A673 (cell line): ENCODE results near the gene UST. TPM values are rescaled to one million over a fixed set of nuclear protein-coding genes. Genes with fewer than 3 reads are reported as not detected.

Experiments
- BruUV-seq: library from RNA; stranded (reverse); fragments of 400-500 nt; replicated peaks from 2 replicates; lab custom pipeline; 2021; lab: Mats Ljungman, UMichigan
- CTCF ChIA-PET: fragments of 300-600 bp; sonication (Branson Sonifier 250); formaldehyde crosslinking; loops from one replicate; lab custom pipeline; 2022; ENCODE audit warnings: antibody characterized with exemption; lab: Charles Lee
- POLR2A ChIA-PET: fragments of 300-600 bp; sonication (Branson Sonifier 250); formaldehyde crosslinking; loops from one replicate; lab custom pipeline; 2022; ENCODE audit warnings: antibody characterized with exemption; ENCODE audit not compliant: low non-redundant PET; lab: Charles Lee
- DNase-seq: peaks from one replicate; pipeline ENCODE4 v3.0.0-alpha.2; 2015; ENCODE audit warnings: low spot score
- H3K27ac ChIP-seq: fragments of 200-600 bp; sonication (generic); 2 replicates; pipeline ENCODE4 v1.5.1; 2016; ENCODE audit warnings: mixed run types, low read depth, mild to moderate bottlenecking, mixed read lengths, antibody characterized with exemption, low read length; ENCODE audit not compliant: poor library complexity, severe bottlenecking
- H3K27me3 ChIP-seq: fragments of 200-600 bp; sonication (generic); replicated peaks from 2 replicates; pipeline ENCODE4 v1.6.1; 2017; ENCODE audit warnings: mixed run types, low read depth, mild to moderate bottlenecking, mixed read lengths, antibody characterized with exemption, low read length; ENCODE audit not compliant: insufficient read depth, poor library complexity
- H3K36me3 ChIP-seq: fragments of 200-600 bp; sonication (generic); 2 replicates; pipeline ENCODE4 v1.6.1; 2016; ENCODE audit warnings: mixed run types, mild to moderate bottlenecking, mixed read lengths, antibody characterized with exemption, low read length; ENCODE audit not compliant: insufficient read depth, poor library complexity, severe bottlenecking
- H3K4me1 ChIP-seq: fragments of 200-600 bp; sonication (generic); 2 replicates; pipeline ENCODE4 v1.6.1; 2017; ENCODE audit warnings: mixed run types, mild to moderate bottlenecking, mixed read lengths, antibody characterized with exemption, low read length; ENCODE audit not compliant: insufficient read depth, poor library complexity, severe bottlenecking
- H3K4me3 ChIP-seq: fragments of 200-600 bp; sonication (generic); 2 replicates; pipeline ENCODE4 v1.5.1; 2016; ENCODE audit warnings: low read depth, mixed run types, mild to moderate bottlenecking, mixed read lengths, low read length; ENCODE audit not compliant: poor library complexity, severe bottlenecking
- H3K9me3 ChIP-seq: fragments of 200-600 bp; sonication (generic); 2 replicates; pipeline ENCODE4 v1.6.1; 2016; ENCODE audit warnings: mixed run types, low read depth, mild to moderate bottlenecking, mixed read lengths, antibody characterized with exemption, low read length; ENCODE audit not compliant: poor library complexity, severe bottlenecking
- EZH2 ChIP-seq: fragments of 200-600 bp; sonication (generic); IDR thresholded peaks from 2 replicates; pipeline ENCODE4 v1.6.1; 2017; ENCODE audit warnings: borderline replicate concordance, low read depth, mild to moderate bottlenecking, mixed read lengths, antibody characterized with exemption, low read length; ENCODE audit not compliant: poor library complexity, severe bottlenecking
- intact Hi-C: fragments of 100-400 bp; cut with micrococcal nuclease; formaldehyde crosslinking; loops from one replicate; pipeline ENCODE4 v1.10.0; 2022; ENCODE audit not compliant: unreplicated experiment
- total RNA-seq: library from RNA; stranded (reverse); gene quantifications from 2 replicates; pipeline ENCODE4 v1.2.3, GENCODE V29; 2021
- TF ChIP-seq, protein P1 (sequence below): fragments of 300-800, 200-600 bp; sonication (generic); conservative IDR thresholded peaks from 2 replicates; pipeline ENCODE4 v1.5.1; 2017; ENCODE audit warnings: low read depth, mild to moderate bottlenecking, antibody characterized with exemption, low read length, moderate library complexity, mixed read lengths

Gene UST
- total RNA-seq, 1 experiment from 2014 or later, result 1.5 TPM

GRCh38 chr6:149031859-149032598 lies 285.2 kb downstream of the UST start:
- DNase-seq, result no peak
- H3K9me3 ChIP-seq, result no peaks in the 10 kb centered on the region
- no TSS peak for BruUV-seq
- no peak overlapping the region for H3K27ac ChIP-seq
- no peaks in the 10 kb centered on the region for H3K36me3 ChIP-seq
- H3K27me3 ChIP-seq, result no peaks in the 10 kb centered on the region
- POLR2A ChIA-PET, result no interaction called here
- H3K4me1 ChIP-seq, result peaks cover 16% of the 10 kb centered on the region
- CTCF ChIA-PET, result no interaction called here
- no peak overlapping the region for H3K4me3 ChIP-seq
- TF ChIP-seq EZH2, result no peak
- TF ChIP-seq, protein P1, sequence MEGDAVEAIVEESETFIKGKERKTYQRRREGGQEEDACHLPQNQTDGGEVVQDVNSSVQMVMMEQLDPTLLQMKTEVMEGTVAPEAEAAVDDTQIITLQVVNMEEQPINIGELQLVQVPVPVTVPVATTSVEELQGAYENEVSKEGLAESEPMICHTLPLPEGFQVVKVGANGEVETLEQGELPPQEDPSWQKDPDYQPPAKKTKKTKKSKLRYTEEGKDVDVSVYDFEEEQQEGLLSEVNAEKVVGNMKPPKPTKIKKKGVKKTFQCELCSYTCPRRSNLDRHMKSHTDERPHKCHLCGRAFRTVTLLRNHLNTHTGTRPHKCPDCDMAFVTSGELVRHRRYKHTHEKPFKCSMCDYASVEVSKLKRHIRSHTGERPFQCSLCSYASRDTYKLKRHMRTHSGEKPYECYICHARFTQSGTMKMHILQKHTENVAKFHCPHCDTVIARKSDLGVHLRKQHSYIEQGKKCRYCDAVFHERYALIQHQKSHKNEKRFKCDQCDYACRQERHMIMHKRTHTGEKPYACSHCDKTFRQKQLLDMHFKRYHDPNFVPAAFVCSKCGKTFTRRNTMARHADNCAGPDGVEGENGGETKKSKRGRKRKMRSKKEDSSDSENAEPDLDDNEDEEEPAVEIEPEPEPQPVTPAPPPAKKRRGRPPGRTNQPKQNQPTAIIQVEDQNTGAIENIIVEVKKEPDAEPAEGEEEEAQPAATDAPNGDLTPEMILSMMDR, result no peak
- intact Hi-C loops, result no loop called here

GRCh38 chr6:149032599-149033405 lies 286.0 kb downstream of the UST start:
- H3K4me3 ChIP-seq, result no peak overlapping the region
- H3K27ac ChIP-seq, result no peak overlapping the region
- H3K27me3 ChIP-seq, result no peaks in the 10 kb centered on the region
- TF ChIP-seq, protein P1, result no peak
- no peak for TF ChIP-seq EZH2
- ChIA-PET CTCF (interaction anchor here (0.8 kb wide), 1 partner anchor 399 kb away, joined by 4 read pairs; no protein-coding TSS in a partner anchor), POLR2A (interaction anchor here (0.6 kb wide), 2 partner anchors 226 to 391 kb away, joined by 3 read pairs; no protein-coding TSS in a partner anchor)
- peaks cover 16% of the 10 kb centered on the region for H3K4me1 ChIP-seq
- no peaks in the 10 kb centered on the region for H3K36me3 ChIP-seq
- intact Hi-C loops, result no loop called here
- H3K9me3 ChIP-seq, result no peaks in the 10 kb centered on the region
- peak; percentile 56 for DNase-seq
- BruUV-seq, result no TSS peak

GRCh38 chr6:149033454-149033853 lies 286.6 kb downstream of the UST start:
- ChIA-PET POLR2A (interaction anchor here (0.6 kb wide), 1 partner anchor 390 kb away, joined by 3 read pairs; no protein-coding TSS in a partner anchor), CTCF (interaction anchor here (0.8 kb wide), 1 partner anchor 398 kb away, joined by 4 read pairs; no protein-coding TSS in a partner anchor)
- H3K9me3 ChIP-seq, result no peaks in the 10 kb centered on the region
- no peaks in the 10 kb centered on the region for H3K27me3 ChIP-seq
- intact Hi-C loops, result no loop called here
- BruUV-seq, result no TSS peak
- peaks cover 16% of the 10 kb centered on the region for H3K4me1 ChIP-seq
- DNase-seq, result no peak
- TF ChIP-seq EZH2, result no peak
- TF ChIP-seq, protein P1, result no peak
- no peaks in the 10 kb centered on the region for H3K36me3 ChIP-seq
- no peak overlapping the region for H3K4me3 ChIP-seq
- no peak overlapping the region for H3K27ac ChIP-seq
